ENCODE results near the gene MRPL20.
"Not testable (repeated sequence)": the region's sequence is repeated elsewhere in the genome, so short reads cannot be mapped to it uniquely, and the experiment has no call there.

MRPL20 gene

DNA sequence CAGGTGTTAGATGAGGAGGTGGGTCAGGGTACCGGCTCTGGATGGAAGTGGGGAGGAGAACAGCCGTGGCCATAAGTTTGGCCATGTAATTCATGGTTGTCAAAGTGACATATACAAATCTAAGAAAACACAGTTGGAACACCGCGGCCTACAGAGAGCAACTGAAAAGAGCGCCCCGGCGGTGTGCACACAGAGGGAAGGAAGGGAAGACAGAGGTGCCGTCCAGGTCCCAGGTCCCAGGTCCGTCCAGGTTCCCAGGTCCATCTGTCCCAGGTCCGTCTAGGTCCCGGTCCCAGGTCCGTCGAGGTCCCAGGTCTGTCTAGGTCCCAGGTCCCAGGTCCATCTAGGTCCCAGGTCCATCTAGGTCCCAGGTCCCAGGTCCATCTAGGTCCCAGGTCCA lies 4.5 kb upstream of the MRPL20 start:
- DNase-seq (ENCODE audit: low read depth in 1 of 2, low spot score in 1 of 2): no peak

DNA sequence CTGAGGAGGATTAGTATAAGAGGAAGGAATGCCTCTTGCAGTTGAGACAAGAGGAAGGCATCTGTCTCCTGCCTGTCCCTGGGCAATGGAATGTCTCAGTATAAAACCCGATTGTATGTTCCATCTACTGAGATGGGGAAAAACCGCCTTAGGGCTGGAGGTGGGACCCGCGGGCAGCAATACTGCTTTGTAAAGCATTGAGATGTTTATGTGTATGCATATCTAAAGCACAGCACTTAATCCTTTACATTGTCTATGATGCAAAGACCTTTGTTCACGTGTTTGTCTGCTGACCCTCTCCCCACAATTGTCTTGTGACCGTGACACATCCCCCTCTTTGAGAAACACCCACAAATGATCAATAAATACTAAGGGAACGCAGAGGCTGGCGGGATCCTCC lies 3.1 kb upstream of the MRPL20 start:
- not testable (repeated sequence) for DNase-seq (ENCODE audit: low read depth in 1 of 2, low spot score in 1 of 2)

DNA sequence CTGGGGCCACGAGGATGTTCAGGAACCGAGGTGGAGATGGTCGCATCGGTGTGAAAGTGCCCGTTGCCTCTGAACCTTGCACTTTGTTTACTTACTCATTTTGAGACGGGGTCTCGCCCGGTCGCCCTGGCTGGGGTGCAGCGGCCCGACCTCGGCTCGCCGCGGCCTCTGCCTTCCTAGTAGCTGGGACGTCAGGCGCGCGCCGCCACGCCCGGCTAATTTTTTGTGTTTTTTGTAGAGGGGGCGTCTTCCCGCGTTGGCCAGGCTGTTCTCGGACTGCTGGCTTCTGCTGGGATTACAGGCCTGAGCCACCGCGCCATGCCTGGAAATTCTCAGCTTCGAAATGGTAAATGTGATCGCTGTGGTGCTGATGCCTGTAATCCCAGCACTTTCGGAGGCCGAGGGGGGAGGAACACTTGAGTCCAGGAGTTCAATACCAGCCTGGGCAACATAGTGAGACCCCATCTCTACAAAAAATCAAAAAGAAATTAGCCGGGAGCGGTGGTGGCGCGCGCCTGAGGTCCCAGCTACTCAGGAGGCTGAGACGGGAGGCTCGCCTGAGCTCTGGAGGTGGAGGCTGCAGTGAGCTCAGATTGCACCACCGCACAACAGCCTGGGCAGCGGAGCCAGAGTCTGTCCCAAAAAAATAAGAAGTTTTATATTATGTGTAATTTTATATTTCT lies 684 bp upstream of the MRPL20 start:
- DNase-seq (ENCODE audit: low read depth in 1 of 2, low spot score in 1 of 2): no peak

DNA sequence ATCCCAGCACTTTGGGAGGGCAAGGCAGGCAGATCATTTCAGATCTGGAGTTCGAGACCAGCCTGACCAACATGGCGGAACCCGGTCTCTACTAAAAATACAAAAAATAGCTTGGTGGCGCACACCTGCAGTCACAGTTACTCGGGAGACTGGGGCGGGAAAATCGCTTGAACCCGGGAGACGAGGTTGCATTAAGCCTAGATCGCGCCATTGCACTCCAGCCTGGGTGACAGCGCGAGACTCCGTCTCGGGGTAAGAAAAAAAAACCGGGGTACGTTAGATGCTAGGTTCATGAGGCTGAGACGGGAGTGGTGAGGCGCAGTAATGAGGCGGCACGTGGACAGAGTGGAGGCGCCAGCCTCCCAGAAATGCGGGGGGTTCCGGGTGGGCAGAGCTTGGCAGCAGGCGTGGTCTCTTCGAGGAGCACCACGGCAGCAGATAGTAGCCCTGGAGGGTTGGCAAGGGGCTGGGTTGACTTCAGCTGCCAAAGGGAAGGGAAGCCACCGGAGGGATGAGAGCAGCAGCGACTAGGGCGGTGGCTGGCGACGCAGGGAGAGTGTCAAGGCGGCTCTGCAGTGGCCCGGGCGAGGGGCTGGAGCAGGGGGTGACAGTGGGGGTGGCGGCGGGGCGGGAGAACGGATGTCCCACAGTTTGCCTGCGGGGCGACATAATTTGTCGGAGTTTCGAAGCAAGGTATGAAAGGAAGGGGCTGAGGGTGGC lies 832 bp downstream of the MRPL20 start:
- no peak for DNase-seq (ENCODE audit: low read depth in 1 of 2, low spot score in 1 of 2)

DNA sequence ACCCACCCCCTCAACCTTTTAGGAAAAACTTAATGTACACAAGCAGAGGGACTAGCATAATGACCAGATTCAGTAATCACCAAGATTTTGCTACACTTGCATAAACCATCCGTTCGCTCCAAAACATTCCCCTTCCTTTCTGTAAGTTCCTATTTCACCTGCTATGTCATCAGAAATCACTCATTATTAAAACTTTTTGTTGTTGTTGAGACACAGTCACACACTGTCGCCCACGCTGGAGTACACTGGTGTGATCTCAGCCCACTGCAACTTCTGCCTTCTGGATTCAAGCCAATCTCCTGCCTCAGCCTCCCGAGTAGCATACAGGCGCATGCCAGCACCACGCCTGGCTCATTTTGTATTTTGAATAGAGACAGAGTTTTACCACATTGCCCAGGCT lies 3.4 kb downstream of the MRPL20 start:
- DNase-seq (ENCODE audit: low read depth in 1 of 2, low spot score in 1 of 2): no peak

DNA sequence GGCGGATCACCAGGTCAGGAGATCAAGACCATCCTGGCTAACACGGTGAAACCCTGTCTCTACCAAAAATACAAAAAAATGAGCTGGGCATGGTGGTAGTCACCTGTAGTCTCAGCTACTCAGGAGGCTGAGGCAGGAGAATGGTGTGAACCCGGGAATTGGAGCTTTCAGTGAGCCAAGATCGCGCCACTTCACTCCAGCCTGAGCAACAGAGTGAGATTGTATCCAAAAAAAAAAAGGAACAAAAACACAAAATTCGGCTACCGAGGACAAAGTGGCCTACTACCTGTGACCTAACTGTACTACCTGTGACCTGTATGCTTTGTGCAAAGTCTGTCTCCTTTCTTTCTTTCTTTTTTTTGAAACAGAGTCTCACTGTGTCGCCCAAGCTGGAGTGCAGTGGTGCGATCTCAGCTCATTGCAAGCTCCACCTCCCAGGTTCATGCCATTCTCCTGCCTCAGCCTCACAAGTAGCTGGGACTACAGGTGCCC lies 4.1 kb downstream of the MRPL20 start:
- not testable (repeated sequence) for DNase-seq (ENCODE audit: low read depth in 1 of 2, low spot score in 1 of 2)

DNA sequence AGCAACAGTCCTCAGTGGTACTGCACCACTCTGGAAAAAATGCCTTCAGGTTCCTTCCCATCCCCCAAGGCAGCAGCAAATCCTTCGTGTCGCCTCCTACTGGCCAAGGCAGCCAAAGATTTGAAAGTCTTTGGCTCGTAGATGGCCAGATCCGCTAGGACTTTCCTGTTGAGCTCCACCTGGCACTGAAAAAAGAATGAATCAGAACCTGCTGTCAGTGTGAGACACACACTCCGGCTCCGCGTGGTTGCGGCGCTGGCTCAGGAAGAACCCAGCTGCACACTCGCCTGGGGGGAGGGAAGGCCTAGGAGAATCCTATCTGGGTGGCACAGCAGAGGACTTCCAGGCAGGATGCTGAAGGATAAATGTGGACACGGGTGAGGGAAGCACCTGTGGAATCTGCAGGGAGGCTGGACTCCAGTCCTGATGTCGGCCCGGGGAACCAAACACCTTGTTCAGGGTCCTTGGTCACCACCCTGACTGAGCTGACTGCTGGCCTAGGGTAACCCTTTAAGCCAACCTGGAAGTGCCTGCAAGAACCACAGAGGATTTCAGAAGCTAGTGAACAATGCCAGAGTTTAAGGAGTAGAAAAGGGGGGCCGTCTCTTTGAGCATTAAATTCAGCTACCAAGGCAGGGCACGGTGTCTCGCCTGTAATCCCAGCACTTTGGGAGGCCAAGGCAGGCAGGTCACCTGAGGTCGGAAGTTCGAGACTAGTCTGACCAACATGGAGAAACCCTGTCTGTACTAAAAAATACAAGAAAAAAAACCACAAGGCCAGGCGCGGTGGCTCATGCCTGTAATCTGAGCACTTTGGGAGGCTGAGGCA lies 4.8 kb downstream of the MRPL20 start:
- DNase-seq (ENCODE audit: low read depth in 1 of 2, low spot score in 1 of 2): no peak

DNA sequence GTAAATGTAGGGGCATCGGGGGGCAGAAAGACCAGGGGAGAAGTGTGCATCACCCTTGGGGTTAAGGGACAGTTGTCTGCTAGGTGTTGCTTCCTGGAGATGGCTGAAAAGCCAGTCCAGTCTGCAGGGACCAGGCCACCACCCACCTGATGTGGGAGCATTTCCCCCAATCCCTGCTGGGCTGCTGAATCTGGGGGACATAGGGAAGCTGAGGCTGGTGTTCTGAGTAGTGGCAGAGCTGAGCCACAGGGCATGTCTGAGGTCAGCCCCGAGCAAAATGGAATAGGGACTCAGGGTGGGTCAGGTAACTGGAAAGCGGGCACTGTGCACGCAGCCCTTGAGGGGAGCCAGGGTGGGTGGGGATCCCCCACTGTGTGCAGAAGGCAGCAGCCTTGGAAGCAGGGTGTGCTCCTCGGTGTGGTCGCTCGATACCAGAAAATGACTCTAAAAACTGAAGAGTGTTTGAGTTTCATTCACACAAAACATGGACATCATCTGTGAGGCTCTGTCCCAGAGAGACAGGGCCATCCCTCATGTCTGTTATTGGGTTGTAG lies 5.6 kb downstream of the MRPL20 start:
- no peak for DNase-seq (ENCODE audit: low read depth in 1 of 2, low spot score in 1 of 2)

DNA sequence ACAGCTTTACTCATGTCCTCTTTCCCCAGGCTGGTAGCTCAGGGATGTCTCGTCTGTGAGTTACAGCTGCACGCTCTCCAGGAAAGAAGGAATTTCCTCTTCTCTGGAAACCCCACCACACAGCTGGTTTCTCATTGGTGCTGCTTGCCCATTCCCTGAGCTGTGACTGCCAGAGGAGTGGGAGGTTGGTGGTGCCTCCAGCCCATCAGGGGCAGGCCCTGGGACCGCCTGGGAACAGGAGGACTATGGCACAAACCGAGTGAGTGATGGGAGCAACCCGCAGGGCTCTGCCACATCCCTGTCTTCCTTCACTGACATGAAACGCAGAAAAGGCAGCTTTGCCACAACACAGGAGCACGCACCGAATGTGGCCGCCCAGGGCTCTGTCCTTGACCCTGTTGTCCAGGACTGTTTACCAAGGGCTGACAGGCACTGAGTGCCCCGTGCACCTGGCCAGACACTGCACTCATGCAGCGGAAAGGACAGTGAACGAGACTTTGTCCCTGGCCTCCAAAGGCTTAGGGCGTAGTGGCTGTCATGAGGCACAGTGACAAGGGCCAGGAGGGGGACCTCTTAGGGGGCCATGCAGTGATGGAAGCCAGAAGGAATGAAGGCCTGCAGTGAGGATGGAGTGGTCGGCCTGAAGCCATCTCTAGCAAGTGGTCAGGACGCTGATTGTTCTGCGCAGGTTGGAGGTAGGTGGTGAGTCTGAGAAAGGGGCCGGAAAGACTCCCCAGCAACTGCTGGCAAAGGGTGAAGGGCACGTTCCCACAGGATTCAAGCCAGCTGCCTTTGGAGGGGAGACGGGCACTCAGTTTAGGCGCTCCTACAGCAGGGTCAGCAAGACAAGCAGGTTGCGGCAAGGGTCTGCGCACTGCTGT lies 6.3 kb downstream of the MRPL20 start:
- no peak for DNase-seq (ENCODE audit: low read depth in 1 of 2, low spot score in 1 of 2)

DNA sequence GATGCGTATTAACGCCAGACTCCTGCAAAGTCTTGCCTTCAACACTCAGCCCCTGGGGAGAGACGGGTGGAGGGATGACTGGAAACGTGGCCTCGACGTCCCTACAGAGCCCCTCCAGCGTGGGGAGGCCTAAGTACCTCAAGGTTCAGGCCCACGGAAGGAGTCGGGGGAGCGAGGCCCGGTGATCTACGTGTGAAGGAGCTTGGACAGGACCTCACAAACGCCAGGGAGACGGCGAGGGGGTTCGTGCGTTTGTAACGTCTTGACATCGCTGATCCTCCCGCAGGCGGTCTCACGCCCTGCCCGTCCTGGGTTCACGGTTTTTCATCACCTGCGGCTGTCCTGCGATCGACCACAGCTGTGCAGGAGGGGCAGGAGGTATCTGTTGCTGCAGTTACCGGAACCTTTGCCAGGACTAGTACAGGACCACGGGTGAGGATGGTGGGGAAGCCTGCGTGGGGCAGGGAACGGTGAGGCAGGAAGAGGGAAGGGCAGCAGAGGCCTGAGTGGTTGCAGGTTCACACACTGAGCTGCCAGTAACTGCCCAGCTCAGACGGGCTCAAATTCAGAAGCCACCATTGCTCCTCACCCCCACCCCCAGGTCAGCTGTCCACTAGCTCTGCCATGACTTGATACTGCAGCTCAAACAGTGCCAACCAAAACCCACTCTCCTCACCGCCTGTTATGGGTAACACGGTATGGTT lies 7.1 kb downstream of the MRPL20 start:
- no peak for DNase-seq (ENCODE audit: low read depth in 1 of 2, low spot score in 1 of 2)

DNA sequence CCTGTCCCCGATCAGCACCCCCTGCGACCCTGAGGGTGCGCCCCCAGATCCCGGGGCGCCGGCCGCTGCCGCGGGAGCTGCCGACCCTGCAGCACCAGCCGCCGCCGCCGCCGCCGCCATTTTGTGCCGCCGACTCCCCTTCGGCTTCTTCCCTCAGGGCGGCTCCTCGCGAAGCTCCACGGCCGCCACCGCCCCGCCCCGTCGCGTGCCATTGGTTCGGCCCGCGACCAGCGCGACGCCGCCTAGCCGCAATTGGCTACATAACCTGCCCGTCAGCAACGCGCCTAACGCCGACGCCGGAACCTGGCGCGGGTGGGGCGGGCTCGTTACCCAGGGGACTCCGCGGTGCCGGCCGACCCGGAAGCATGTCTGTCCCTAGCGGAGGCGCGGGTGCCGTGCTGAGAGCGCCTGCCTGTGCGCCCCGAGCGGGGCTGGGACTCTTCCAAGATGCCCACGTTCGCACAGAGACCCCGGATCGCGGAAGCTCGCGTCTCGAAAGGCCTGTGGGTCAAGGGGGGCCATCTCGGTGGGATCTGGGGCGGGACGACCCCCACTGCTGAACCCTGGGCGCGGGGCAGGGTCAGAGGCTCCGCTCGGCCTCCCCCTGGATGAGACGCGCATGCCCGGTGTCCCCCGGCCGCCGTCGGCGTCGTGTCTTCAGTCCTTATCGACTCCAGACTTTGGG lies 7.8 kb downstream of the MRPL20 start, which contains the start of gene CCNL2:
TSS of gene CCNL2 (minus strand) at position 149 of the 685 bp plus-strand sequence. CDS start at position 120, 29 bp downstream.
- DNase-seq (ENCODE audit: low read depth in 1 of 2, low spot score in 1 of 2): peak; percentile 97 to 99

DNA sequence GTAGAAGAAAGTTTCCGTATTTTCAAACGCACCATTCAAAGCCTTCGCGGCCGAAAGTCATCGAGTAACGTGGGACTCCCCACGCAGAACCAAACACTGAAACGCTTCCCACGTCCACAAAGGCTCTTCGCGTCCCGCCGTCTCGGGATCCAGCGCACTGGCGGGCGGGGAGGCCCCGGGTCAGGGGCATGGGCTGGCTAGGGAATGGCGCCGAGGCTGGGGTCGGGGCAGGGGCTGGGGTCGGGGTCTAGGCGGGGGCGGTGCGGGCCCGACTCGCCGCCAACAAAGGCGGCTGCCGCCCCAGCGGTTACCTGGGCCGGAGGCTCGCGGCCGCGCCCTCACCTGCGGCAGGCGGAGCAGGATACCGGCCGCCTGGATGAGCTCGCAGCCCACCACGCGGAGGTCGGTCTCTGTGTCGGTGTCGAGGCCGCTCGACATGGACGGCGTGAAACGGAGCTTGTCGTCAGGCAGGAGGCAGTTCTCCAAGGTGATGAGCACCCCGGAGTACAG lies 8.4 kb downstream of the MRPL20 start:
- no peak for DNase-seq (ENCODE audit: low read depth in 1 of 2, low spot score in 1 of 2)

DNA sequence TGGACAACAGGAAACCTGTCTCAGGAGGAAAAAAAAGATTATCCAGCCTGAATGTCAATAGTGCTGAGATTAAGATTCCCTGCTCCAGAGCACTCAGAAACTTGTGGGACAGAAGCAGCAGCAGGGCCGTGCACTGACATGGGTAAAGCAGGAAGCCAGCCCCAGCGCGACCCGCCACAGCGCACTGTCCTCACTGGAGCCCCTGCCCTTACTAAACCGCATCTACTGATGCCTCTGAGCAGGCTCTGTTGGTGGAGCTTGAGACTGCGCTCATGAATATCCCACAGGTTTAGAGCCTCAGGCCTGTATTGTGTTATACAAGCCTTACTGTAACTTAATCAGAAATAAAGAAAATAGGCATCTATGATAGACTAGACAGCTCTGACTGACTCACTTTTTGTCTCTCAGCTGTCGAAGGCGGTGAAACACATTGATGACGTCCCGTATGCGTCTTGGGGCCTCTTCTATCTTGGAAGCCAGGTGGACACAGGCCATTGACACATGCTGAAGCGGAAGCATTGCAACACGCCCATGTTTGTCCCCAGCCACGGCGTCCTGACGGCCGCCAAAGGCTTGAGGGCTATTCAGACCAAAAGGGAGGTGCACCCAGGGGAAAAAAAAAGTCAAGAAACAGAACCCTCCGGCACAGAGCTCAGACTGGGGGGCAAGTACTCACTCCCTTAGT lies 9.1 kb downstream of the MRPL20 start:
- DNase-seq (ENCODE audit: low read depth in 1 of 2, low spot score in 1 of 2): no peak

DNA sequence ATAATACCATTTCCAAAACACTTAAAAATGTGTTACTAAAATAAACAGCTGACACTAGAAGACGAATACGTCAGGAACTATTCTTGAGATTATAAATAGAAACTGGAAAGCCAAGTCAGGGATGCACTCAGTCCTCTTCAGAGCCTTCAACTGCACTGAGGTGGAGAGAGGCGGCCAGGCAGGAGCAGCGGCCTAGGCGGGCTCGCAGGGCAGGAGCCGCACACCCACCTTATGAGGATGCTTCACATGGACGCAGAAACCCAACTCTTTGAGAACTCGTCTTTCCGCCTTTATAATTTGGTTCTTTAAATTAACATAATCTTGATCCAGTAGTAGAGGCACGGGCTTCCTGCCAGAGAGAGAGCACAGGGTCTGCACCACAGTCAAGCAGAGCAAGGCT lies 11.9 kb downstream of the MRPL20 start:
- DNase-seq (ENCODE audit: low read depth in 1 of 2, low spot score in 1 of 2): no peak

DNA sequence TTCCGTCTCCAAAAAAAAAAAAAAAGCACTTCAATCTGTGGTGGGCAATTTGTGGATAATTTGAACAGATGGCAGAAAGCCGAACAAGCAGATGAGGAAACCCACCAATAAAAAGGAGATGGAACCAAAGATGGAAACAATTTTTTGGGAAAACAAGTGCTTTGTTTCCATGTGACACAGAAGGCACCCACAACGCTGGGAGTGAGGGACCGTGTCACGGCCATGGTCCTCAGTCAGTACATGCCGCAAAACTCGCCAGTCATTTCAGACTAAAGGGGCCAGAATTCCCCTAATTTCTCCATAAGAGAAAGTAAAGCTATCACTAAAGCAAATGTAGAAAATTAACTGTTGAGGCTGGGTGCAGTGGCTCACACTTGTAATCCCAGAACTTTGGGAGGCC lies 13.0 kb downstream of the MRPL20 start:
- DNase-seq (ENCODE audit: low read depth in 1 of 2, low spot score in 1 of 2): no peak

DNA sequence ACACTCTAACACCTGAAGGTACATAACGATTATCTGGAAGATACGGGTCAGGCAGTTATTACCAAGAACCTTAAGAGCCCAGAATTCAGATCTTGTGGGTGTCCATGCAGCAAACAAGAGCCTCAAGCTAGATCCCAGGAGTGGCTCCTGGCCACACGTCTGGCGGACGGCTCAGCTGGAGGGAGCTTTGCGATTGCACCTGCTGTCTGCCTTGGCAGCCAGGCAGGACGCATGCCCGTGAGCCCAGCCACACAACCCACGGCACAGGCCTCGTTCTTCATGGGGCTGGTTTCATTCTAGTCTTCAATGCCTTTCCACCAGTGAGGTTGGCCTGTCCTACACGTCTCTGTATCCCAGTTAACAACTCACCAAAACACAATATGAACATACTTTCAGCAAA lies 13.7 kb downstream of the MRPL20 start:
- no peak for DNase-seq (ENCODE audit: low read depth in 1 of 2, low spot score in 1 of 2)

DNA sequence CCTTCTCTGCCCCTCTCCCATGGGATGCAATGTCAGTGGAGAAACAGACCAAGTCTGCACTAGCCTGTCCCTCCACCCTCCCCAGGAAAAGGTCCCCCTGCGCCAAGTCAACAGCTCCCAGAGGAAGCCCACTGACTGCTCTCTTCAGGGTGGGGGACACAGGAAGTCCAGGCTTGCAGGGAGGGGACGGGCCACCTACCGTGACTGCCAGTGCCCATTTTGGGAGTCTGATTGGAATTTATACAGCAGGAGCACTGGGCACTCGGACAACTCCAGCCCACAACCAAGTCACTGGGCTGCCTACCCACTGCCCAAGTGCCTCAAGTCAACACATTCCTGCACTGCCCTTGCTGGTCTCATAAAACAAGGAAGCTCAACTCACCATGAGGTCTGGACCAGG lies 14.1 kb downstream of the MRPL20 start:
- DNase-seq (ENCODE audit: low read depth in 1 of 2, low spot score in 1 of 2): no peak

DNA sequence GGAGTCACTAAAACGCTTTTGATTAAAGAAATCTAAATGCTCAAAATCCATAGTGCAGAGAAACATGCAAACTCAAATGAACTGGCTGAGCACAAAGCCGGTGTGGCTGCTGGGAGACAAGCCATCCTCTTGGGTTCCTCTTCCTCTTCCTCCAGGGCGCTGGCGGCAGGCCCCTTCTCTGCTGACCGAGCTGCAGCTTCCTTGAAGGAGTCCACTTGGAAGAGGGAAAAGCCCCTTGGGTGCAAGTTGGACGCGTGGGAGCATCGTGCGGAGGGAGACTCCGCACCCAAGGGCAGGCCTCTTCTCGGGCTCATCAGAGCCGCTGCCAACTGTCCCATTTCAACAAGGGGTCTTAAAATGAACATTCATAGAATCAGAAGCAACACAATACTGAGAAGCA lies 15.9 kb downstream of the MRPL20 start:
- no peak for DNase-seq (ENCODE audit: low read depth in 1 of 2, low spot score in 1 of 2)
